ENCODE data around the gene PTPN13. TPM values are rescaled to one million over a fixed set of nuclear protein-coding genes. Genes with fewer than 3 reads are reported as not detected.
A peak's percentile ranks its signal among the peaks of the same experiment; 100 is the strongest.

The PTPN13 gene
- total RNA-seq, 1 donor from 2014 or later = 41.3 TPM

DNA sequence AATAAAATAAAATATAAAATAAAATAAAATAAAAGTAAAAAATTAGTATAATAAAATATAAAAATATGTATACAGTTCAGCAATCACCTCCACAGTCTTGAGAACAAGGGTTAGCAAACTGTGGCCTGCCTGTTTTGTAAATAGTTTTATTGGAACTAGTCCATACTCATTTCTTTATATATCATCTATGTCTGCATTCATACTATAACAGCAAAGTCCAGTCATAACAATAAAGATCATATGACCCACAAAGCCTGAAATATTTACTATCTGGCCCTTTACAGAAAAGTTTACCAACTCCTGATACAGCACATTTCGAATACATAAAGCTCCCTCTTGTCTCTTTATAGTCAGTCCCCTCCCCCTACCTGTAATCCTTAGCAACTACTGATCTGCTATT, 143.1 kb downstream of the PTPN13 start:
- no peak for DNase-seq (ENCODE audit: low read depth)
- H3K4me3 ChIP-seq (ENCODE audit: low read depth, low read length) = no peak overlapping the region
- no peaks in the 10 kb centered on the region for H3K27me3 ChIP-seq (ENCODE audit: control insufficient read depth, insufficient read depth, low read length)
- FAIRE-seq = no peak
- TF ChIP-seq, protein P1, sequence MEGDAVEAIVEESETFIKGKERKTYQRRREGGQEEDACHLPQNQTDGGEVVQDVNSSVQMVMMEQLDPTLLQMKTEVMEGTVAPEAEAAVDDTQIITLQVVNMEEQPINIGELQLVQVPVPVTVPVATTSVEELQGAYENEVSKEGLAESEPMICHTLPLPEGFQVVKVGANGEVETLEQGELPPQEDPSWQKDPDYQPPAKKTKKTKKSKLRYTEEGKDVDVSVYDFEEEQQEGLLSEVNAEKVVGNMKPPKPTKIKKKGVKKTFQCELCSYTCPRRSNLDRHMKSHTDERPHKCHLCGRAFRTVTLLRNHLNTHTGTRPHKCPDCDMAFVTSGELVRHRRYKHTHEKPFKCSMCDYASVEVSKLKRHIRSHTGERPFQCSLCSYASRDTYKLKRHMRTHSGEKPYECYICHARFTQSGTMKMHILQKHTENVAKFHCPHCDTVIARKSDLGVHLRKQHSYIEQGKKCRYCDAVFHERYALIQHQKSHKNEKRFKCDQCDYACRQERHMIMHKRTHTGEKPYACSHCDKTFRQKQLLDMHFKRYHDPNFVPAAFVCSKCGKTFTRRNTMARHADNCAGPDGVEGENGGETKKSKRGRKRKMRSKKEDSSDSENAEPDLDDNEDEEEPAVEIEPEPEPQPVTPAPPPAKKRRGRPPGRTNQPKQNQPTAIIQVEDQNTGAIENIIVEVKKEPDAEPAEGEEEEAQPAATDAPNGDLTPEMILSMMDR (IDR thresholded peaks at IDR 0.05; ENCODE audit: insufficient read depth, low read length, severe bottlenecking) = no peak
- peaks cover 7% of the 10 kb centered on the region for H3K36me3 ChIP-seq (ENCODE audit: control insufficient read depth, insufficient read depth, low read length)

DNA sequence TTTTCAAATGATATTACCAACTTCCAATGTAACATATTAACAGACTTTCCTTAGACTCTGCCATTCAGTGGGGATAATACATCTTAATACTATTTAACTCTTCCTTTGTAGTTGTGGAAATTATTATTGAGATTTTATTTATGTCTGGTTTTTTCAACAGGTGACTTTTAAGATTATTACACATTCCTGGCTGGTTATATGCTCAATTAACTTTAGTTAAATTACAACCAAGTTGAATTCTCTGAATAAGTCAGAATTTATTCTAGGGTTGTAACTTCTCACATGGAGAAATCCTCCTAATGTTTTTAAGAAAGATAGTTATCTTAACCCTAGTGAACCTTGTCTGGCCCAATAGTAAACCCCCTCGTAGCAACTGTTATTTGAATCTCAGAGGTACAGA, 147.7 kb downstream of the PTPN13 start:
- H3K36me3 ChIP-seq (ENCODE audit: control insufficient read depth, insufficient read depth, low read length) = peaks cover 12% of the 10 kb centered on the region
- no peak for DNase-seq (ENCODE audit: low read depth)

DNA sequence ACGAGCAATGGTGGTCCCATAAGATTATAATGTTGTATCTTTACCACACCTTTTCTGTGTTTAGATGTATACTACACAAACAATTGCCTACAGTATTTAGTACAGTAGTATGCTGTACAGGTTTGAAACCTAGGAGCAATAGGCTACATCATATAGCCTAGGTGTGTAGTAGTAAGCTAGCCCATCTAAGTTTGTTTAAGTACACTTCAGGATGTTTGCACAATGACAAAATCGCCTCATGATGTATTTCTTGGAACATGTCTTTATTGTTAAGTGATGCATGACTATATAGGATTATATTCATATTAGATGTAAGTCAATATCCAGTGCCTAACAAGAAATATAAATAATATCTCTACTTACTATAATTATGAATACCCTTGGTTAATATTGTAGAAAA, 150.5 kb downstream of the PTPN13 start:
- Histone ChIP-seq H3K36me3 (ENCODE audit: control insufficient read depth, insufficient read depth, low read length) (peaks cover 10% of the 10 kb centered on the region), H3K4me3 (ENCODE audit: low read depth, low read length) (no peak overlapping the region), H3K27me3 (ENCODE audit: control insufficient read depth, insufficient read depth, low read length) (no peaks in the 10 kb centered on the region)
- DNase-seq (ENCODE audit: low read depth) (peak; percentile 78), FAIRE-seq (no peak)
- TF ChIP-seq, protein P1 (IDR thresholded peaks at IDR 0.05; ENCODE audit: insufficient read depth, low read length, severe bottlenecking) = no peak

More for the DNA sequence above, 147.7 kb downstream of the PTPN13 start:
- TF ChIP-seq, protein P1 (IDR thresholded peaks at IDR 0.05; ENCODE audit: insufficient read depth, low read length, severe bottlenecking) = no peak
- no peak for FAIRE-seq
- Histone ChIP-seq H3K27me3 (ENCODE audit: control insufficient read depth, insufficient read depth, low read length) (no peaks in the 10 kb centered on the region), H3K4me3 (ENCODE audit: low read depth, low read length) (no peak overlapping the region)

DNA sequence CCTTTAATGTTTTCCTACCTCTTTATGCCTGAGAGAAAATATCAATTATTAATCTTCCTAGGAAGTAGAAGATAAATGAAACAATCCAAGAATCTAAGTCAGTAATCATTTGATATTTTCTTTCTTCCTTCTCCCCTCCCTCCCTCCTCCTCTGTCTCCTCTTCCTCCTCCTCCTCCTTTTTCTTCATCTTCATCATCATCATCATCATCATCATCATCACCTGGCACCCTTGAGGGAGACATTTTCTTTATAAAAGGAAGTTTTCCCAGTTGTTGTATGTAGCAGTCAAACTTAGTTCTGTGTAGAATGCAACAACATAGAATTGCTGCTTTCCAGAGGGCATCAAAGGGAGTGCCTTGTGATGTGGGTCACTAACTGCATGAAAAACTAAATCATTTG, 155.0 kb downstream of the PTPN13 start:
- FAIRE-seq (no peak), DNase-seq (ENCODE audit: low read depth) (no peak)
- TF ChIP-seq, protein P1 (IDR thresholded peaks at IDR 0.05; ENCODE audit: insufficient read depth, low read length, severe bottlenecking) = no peak
- H3K4me3 ChIP-seq (ENCODE audit: low read depth, low read length) = no peak overlapping the region
- H3K27me3 ChIP-seq (ENCODE audit: control insufficient read depth, insufficient read depth, low read length) = no peaks in the 10 kb centered on the region
- peaks cover 13% of the 10 kb centered on the region for H3K36me3 ChIP-seq (ENCODE audit: control insufficient read depth, insufficient read depth, low read length)

- DNase-seq (ENCODE audit: low read depth) (no peak), FAIRE-seq (no peak)
- peaks cover 8% of the 10 kb centered on the region for H3K36me3 ChIP-seq (ENCODE audit: control insufficient read depth, insufficient read depth, low read length)
- H3K4me3 ChIP-seq (ENCODE audit: low read depth, low read length) = no peak overlapping the region
- H3K27me3 ChIP-seq (ENCODE audit: control insufficient read depth, insufficient read depth, low read length) = no peaks in the 10 kb centered on the region
- TF ChIP-seq, protein P1 (IDR thresholded peaks at IDR 0.05; ENCODE audit: insufficient read depth, low read length, severe bottlenecking) = no peak
Observed at GRCh38 chr4:86755388-86755787, 161.3 kb downstream of the PTPN13 start.

DNA sequence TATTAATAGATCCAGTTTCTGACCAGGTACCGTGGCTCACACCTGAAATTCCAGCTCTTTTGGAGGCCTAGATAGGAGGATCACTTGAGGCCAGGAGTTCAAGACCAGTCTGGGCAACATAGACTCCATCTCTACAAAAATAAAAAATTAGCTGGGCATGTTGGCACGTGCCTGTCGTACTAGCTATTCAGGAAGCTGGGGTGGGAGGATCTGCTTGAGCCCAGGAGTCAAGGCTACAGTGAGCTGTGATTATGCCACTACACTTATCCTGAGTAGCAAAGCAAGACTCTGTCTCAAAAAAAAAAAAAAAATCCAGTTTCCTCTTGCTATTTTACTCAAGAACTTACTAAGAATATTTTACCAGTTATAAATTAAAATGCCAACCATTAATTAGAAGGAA, 163.4 kb downstream of the PTPN13 start:
- DNase-seq (ENCODE audit: low read depth) (peak; percentile 64), FAIRE-seq (no peak)
- H3K4me3 ChIP-seq (ENCODE audit: low read depth, low read length) = no peak overlapping the region
- H3K36me3 ChIP-seq (ENCODE audit: control insufficient read depth, insufficient read depth, low read length) = peaks cover 6% of the 10 kb centered on the region
- H3K27me3 ChIP-seq (ENCODE audit: control insufficient read depth, insufficient read depth, low read length) = no peaks in the 10 kb centered on the region
- TF ChIP-seq, protein P1 (IDR thresholded peaks at IDR 0.05; ENCODE audit: insufficient read depth, low read length, severe bottlenecking) = no peak

All from bronchial epithelial cell (primary cell).